ENCODE results near the gene PGLYRP2.
"Not testable (repeated sequence)": the region's sequence is repeated elsewhere in the genome, so short reads cannot be mapped to it uniquely, and the experiment has no call there.

DNA sequence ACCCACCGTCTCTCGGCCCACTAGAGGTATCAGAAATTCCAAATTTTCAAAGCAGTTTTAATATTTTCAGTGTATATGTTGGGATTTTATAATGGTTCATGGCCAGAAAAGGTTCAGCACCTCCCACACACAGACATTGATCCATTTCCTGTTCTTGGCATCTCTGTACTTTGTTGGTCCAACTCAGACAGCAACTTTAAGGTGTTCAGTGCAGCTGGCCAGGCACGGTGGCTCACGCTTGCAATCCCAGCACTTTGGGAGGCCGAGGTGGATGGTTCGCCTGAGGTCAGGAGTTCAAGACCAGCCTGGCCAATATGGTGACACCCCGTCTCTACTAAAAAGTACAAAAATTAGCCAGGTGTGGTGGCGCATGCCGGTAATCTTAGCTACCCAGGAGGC is 35.9 kb upstream of the PGLYRP2 start:
- TF ChIP-seq, protein P1, sequence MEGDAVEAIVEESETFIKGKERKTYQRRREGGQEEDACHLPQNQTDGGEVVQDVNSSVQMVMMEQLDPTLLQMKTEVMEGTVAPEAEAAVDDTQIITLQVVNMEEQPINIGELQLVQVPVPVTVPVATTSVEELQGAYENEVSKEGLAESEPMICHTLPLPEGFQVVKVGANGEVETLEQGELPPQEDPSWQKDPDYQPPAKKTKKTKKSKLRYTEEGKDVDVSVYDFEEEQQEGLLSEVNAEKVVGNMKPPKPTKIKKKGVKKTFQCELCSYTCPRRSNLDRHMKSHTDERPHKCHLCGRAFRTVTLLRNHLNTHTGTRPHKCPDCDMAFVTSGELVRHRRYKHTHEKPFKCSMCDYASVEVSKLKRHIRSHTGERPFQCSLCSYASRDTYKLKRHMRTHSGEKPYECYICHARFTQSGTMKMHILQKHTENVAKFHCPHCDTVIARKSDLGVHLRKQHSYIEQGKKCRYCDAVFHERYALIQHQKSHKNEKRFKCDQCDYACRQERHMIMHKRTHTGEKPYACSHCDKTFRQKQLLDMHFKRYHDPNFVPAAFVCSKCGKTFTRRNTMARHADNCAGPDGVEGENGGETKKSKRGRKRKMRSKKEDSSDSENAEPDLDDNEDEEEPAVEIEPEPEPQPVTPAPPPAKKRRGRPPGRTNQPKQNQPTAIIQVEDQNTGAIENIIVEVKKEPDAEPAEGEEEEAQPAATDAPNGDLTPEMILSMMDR (IDR thresholded peaks at IDR 0.05; ENCODE audit: low read length), result not testable (repeated sequence)
- TF ChIP-seq EZH2 (optimal IDR thresholded peaks at IDR 0.05; ENCODE audit: low read depth, low read length); EZH2phosphoT487 (IDR thresholded peaks at IDR 0.05; ENCODE audit: low read length): not testable (repeated sequence)

Measured in MM.1S (cell line).